Esophagus squamous epithelium (tissue), 4 donors: Measurements from ENCODE around the gene DDB1.

Experiments
- CTCF ChIP-seq, 6 experiments: fragments of 450-650 bp in 4 of 6; fragments of 200-600 bp in 2 of 6; sonication (generic) in 2 of 6; IDR thresholded peaks; one replicate each; pipeline ENCODE4 v1.5.1; 2016 to 2019; ENCODE audit warnings: antibody characterized with exemption in 6 of 6, mild to moderate bottlenecking in 4 of 6, moderate library complexity in 4 of 6
- POLR2A ChIP-seq, 4 donors: fragments of 450-650 bp; IDR thresholded peaks; one replicate each; pipeline ENCODE4 v1.6.1; 2017; ENCODE audit warnings: antibody characterized with exemption in 4 of 4, mild to moderate bottlenecking in 4 of 4, moderate library complexity in 3 of 4

GRCh38 chr11:61270354-61271076 lies 62.4 kb downstream of the DDB1 start:
- TF ChIP-seq CTCF (IDR thresholded peaks at IDR 0.05): no peak
- no peak for TF ChIP-seq POLR2A (IDR thresholded peaks at IDR 0.05)
